Trophoblast cell (in vitro differentiated cells and primary cell): ENCODE measurements around the gene IQSEC1.

Experiments
- DNase-seq, 2 donors: peaks; one replicate each; pipeline ENCODE4 v3.0.0-alpha.2; 2016
- H2AFZ ChIP-seq: 2 replicates; pipeline ENCODE4 v1.6.1; 2013; ENCODE audit warnings: low read length, moderate library complexity, mild to moderate bottlenecking; ENCODE audit not compliant: insufficient read depth, poor library complexity
- H2AK5ac ChIP-seq: 2 replicates; pipeline ENCODE4 v1.6.1; 2013; ENCODE audit warnings: mild to moderate bottlenecking, low read length
- H2BK120ac ChIP-seq: 2 replicates; pipeline ENCODE4 v1.6.1; 2013; ENCODE audit warnings: low read length, mild to moderate bottlenecking, moderate library complexity; ENCODE audit not compliant: insufficient read depth, poor library complexity
- H2BK12ac ChIP-seq: 2 replicates; pipeline ENCODE4 v1.6.1; 2013; ENCODE audit warnings: mild to moderate bottlenecking, low read length, moderate library complexity
- H2BK5ac ChIP-seq: 2 replicates; pipeline ENCODE4 v1.6.1; 2013; ENCODE audit warnings: low read length, low read depth, moderate library complexity, mild to moderate bottlenecking; ENCODE audit not compliant: poor library complexity
- H3K14ac ChIP-seq: 2 replicates; pipeline ENCODE4 v1.6.1; 2013; ENCODE audit warnings: mild to moderate bottlenecking, low read length
- H3K18ac ChIP-seq: 2 replicates; pipeline ENCODE4 v1.6.1; 2013; ENCODE audit warnings: mild to moderate bottlenecking, low read length
- H3K23ac ChIP-seq: 2 replicates; pipeline ENCODE4 v1.6.1; 2013; ENCODE audit warnings: low read length
- H3K27ac ChIP-seq: 2 replicates; pipeline ENCODE4 v1.5.1; 2013; ENCODE audit warnings: low read depth, mild to moderate bottlenecking, inconsistent platforms, low read length, moderate library complexity
- H3K27me3 ChIP-seq: 2 replicates; pipeline ENCODE4 v1.6.1; 2013; ENCODE audit warnings: inconsistent platforms, mild to moderate bottlenecking, low read length, moderate library complexity; ENCODE audit not compliant: insufficient read depth
- H3K36me3 ChIP-seq, 2 experiments: 1 replicate in 1 of 2; 2 replicates in 1 of 2; pipeline ENCODE4 v1.6.1; 2013; ENCODE audit warnings: low read length in 2 of 2, mild to moderate bottlenecking in 2 of 2, moderate library complexity in 1 of 2; ENCODE audit not compliant: insufficient read depth in 2 of 2, control insufficient read depth in 1 of 2
- H3K4ac ChIP-seq: 2 replicates; pipeline ENCODE4 v1.6.1; 2013; ENCODE audit warnings: low read depth, mild to moderate bottlenecking, low read length, moderate library complexity
- H3K4me1 ChIP-seq, 2 experiments: 1 replicate in 1 of 2; 2 replicates in 1 of 2; pipeline ENCODE4 v1.6.1; 2013; ENCODE audit warnings: low read length in 2 of 2, mild to moderate bottlenecking in 2 of 2, moderate library complexity in 1 of 2; ENCODE audit not compliant: insufficient read depth in 2 of 2, control insufficient read depth in 1 of 2
- H3K4me2 ChIP-seq: 2 replicates; pipeline ENCODE4 v1.6.1; 2013; ENCODE audit warnings: inconsistent platforms, mild to moderate bottlenecking, low read length, moderate library complexity
- H3K4me3 ChIP-seq: 2 replicates; pipeline ENCODE4 v1.5.1; 2013; ENCODE audit warnings: mild to moderate bottlenecking, low read depth, low read length, inconsistent platforms
- H3K79me1 ChIP-seq: one replicate; pipeline ENCODE4 v1.6.1; 2013; ENCODE audit warnings: low read length
- H3K79me2 ChIP-seq: 2 replicates; pipeline ENCODE4 v1.6.1; 2013; ENCODE audit warnings: low read length, mild to moderate bottlenecking; ENCODE audit not compliant: control insufficient read depth, insufficient read depth, poor library complexity
- H3K9ac ChIP-seq: 2 replicates; pipeline ENCODE4 v1.6.1; 2013; ENCODE audit warnings: mild to moderate bottlenecking, low read length
- H3K9me3 ChIP-seq: 2 replicates; pipeline ENCODE4 v1.6.1; 2013; ENCODE audit warnings: low read depth, mild to moderate bottlenecking, control low read depth, inconsistent platforms, low read length; ENCODE audit not compliant: insufficient read depth
- H4K12ac ChIP-seq: 2 replicates; pipeline ENCODE4 v1.6.1; 2013; ENCODE audit warnings: low read depth, mild to moderate bottlenecking, low read length, moderate library complexity
- H4K8ac ChIP-seq: 2 replicates; pipeline ENCODE4 v1.6.1; 2013; ENCODE audit warnings: low read depth, mild to moderate bottlenecking, low read length, moderate library complexity
- H4K91ac ChIP-seq: one replicate; pipeline ENCODE4 v1.6.1; 2013; ENCODE audit warnings: low read depth, mild to moderate bottlenecking, low read length, moderate library complexity
- WGBS: extraction: QIAGEN DNeasy Blood & Tissue Kit; methylation state at CpG from one replicate; pipeline ENCODE4 v1.1.7; 2013; ENCODE audit warnings: missing lambda C conversion rate; ENCODE audit not compliant: insufficient read length, insufficient coverage; ENCODE audit errors: extremely low coverage; 5-methylcytosine and 5-hydroxymethylcytosine counted together

Gene IQSEC1

DNA sequence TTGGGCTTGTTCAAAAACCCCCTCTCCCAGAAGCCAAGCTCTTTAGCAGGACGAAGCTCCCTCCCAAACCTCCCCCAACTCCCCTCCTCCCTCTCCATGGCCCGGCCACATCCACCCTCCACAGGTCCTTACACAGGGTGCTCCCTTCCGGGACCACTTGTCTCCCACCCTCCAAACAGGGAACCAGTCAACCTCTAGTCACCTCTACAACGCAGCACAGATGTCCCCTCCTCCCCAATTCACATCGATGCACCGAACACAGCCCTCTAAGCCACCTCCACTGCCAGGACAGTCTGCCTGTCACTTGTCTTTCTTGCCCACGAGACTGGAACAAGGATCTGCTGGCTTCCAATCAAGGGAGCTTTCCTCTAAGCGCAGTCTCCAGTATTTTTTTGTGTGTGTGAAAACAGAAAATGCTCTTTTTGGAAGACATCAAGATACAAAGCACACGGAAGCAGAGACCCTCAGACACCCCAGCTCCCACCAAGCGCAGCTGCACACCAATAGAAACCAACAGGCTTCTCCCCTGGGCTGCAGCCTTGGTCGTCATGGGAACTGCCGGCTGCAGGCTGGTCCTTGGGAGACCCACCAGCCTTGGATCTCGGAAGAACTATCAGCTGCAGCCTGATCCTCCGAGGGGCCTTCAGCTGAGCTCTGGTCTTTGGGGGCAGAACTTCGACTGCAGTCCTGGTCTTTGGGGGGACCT is 26.5 kb downstream of the IQSEC1 start:
- no peak for DNase-seq
- H2BK5ac ChIP-seq, result no peak overlapping the region
- H4K91ac ChIP-seq, result no peak overlapping the region
- H3K18ac ChIP-seq, result no peak overlapping the region
- H4K12ac ChIP-seq, result no peak overlapping the region
- H2AFZ ChIP-seq, result no peak overlapping the region
- H3K79me2 ChIP-seq, result no peaks in the 10 kb centered on the region
- no peak overlapping the region for H3K4me2 ChIP-seq
- no peak overlapping the region for H3K4me3 ChIP-seq
- no CpG with 5 or more reads among the region's 15 CpGs for WGBS
- H3K9ac ChIP-seq, result no peak overlapping the region
- H4K8ac ChIP-seq, result no peak overlapping the region
- H2AK5ac ChIP-seq, result no peak overlapping the region
- no peaks in the 10 kb centered on the region for H3K36me3 ChIP-seq
- H3K9me3 ChIP-seq, result no peaks in the 10 kb centered on the region
- no peak overlapping the region for H3K27ac ChIP-seq
- H3K14ac ChIP-seq, result no peak overlapping the region
- H3K79me1 ChIP-seq, result no peaks in the 10 kb centered on the region
- H3K4me1 ChIP-seq, result peaks cover 8 to 10% of the 10 kb centered on the region in 2 experiments
- no peak overlapping the region for H3K23ac ChIP-seq
- H3K4ac ChIP-seq, result no peak overlapping the region
- H3K27me3 ChIP-seq, result no peaks in the 10 kb centered on the region
- no peak overlapping the region for H2BK12ac ChIP-seq
- H2BK120ac ChIP-seq, result no peak overlapping the region

DNA sequence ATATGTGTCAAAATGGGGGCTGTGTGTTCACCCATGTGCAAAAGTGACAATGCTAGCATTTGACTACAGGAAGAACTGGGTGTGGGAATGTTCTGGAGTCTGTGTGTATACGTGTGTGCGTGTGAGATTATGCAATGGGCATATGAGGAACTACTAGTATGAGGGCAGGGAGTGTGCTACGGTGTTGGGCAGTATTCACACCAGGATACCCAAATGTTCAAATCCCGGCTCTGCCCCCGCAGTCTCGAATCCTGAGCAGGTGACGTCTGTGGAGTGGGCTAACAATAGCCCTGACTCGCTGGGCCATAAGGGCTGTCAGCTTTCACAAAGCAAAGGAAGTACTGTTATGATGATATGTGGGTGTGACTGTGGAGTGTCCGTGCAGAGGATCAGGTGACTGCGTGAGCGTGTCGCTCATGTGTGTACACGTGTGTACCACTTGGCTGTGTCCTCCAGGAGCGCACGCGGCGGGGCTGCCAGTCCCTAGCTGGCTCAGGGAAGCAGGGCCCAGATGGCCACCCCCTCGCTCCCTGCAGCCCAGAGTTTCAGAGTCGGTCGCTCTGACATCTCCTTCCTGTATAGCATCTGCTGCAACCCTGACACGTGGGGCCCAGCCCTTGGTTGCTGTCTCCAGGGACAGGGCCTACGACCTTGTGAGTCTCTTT is 27.2 kb downstream of the IQSEC1 start:
- Histone ChIP-seq H3K79me2 (no peaks in the 10 kb centered on the region), H2AK5ac (no peak overlapping the region), H2BK12ac (no peak overlapping the region), H3K4ac (no peak overlapping the region), H4K8ac (no peak overlapping the region), H2BK120ac (no peak overlapping the region), H3K9ac (no peak overlapping the region), H3K36me3 (no peaks in the 10 kb centered on the region), H2AFZ (no peak overlapping the region), H3K27me3 (no peaks in the 10 kb centered on the region), H2BK5ac (no peak overlapping the region), H3K79me1 (no peaks in the 10 kb centered on the region), H3K4me2 (no peak overlapping the region), H3K9me3 (no peaks in the 10 kb centered on the region), H3K27ac (no peak overlapping the region), H3K23ac (no peak overlapping the region), H3K18ac (no peak overlapping the region), H3K4me3 (no peak overlapping the region), H3K14ac (no peak overlapping the region), H4K91ac (no peak overlapping the region), H4K12ac (no peak overlapping the region), H3K4me1 (peaks cover 10% of the 10 kb centered on the region in 2 experiments)
- DNase-seq, result peak in 1 of 2 donors; percentile 13
- WGBS, result no CpG with 5 or more reads among the region's 22 CpGs

DNA sequence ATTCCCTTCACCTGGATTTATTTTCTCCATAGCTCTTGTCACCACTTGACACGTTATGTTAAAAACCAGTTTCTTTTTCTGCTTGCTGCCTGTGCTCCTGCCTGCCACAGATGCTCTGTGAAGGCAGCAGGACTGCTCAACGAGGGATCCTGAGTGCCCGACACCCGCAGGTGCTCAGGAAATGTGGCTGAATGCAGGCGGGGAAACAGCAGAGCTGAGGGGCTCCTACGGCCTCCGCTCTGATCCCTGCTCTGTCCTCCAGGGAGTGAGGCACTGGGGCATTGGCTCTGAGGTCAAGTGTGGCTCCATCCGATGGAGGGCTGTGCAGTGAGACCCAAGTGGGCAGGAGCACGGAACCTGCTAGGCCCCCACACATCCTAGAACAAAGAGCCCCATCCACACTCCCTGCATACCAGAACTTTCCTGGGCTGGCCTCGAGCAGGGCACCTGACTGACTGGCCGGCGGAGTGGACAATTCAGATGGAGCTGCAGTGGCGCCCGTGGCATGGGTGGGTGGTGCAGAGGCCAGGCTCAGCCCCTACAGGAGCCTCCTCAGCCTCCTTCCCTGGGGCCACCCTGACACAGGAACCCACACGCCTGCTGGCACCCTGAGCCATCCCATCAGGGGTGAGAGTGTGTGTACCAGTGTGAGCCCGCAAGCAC is 27.9 kb downstream of the IQSEC1 start:
- Histone ChIP-seq H2BK120ac (no peak overlapping the region), H3K4me1 (peaks cover 10 to 17% of the 10 kb centered on the region in 2 experiments), H3K14ac (no peak overlapping the region), H3K18ac (no peak overlapping the region), H4K8ac (no peak overlapping the region), H3K36me3 (no peaks in the 10 kb centered on the region), H4K12ac (no peak overlapping the region), H2AFZ (no peak overlapping the region), H3K79me1 (no peaks in the 10 kb centered on the region), H3K4me3 (no peak overlapping the region), H3K9ac (no peak overlapping the region), H3K27ac (no peak overlapping the region), H2BK12ac (no peak overlapping the region), H4K91ac (no peak overlapping the region), H3K23ac (no peak overlapping the region), H3K4ac (no peak overlapping the region), H3K79me2 (no peaks in the 10 kb centered on the region), H3K9me3 (no peaks in the 10 kb centered on the region), H2AK5ac (no peak overlapping the region), H3K27me3 (no peaks in the 10 kb centered on the region), H2BK5ac (no peak overlapping the region), H3K4me2 (no peak overlapping the region)
- DNase-seq, result no peak
- no CpG with 5 or more reads among the region's 16 CpGs for WGBS

DNA sequence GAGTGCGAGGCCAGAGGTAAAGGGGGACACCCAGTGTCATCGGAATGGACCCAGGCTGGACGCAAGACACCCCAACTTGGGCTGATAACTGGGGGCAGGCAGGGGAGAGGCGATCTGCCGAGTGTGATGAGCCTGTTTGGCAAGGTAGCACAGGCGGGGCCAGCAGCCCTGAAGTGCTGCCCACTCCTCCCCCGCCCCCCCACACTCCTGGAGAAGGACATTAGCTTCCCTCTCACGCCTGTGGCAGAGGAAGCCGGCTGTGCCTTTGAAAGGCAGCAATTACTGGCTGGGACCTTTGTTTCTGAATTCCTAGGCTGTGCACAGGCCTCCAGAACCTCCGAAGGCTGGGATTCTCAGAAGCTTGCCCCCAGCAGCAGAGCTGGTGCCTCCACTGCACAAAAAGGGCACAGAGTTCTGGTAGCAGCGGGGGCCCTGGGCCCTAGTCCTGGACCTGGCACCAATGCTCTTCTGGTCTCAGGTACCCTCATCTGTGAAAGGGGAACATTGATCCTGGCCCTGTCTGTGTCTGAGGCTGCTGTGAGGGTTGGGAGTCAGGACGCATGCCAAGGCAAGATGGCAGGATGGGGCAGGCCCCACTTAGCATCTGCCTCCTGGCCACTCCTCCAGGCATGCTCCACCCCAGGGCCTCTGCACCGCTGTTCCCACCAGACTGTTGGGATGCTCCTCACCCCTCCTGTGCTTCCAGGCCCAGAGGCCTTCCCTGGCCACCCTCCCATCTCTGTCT is 28.6 kb downstream of the IQSEC1 start:
- Histone ChIP-seq H4K91ac (no peak overlapping the region), H3K23ac (no peak overlapping the region), H3K14ac (no peak overlapping the region), H3K4ac (no peak overlapping the region), H3K27ac (no peak overlapping the region), H3K4me2 (no peak overlapping the region), H3K36me3 (no peaks in the 10 kb centered on the region), H3K9ac (no peak overlapping the region), H3K79me1 (no peaks in the 10 kb centered on the region), H3K27me3 (no peaks in the 10 kb centered on the region), H3K18ac (no peak overlapping the region), H4K8ac (no peak overlapping the region), H4K12ac (no peak overlapping the region), H2AFZ (no peak overlapping the region), H2BK120ac (no peak overlapping the region), H3K79me2 (no peaks in the 10 kb centered on the region), H2BK12ac (no peak overlapping the region), H3K9me3 (no peaks in the 10 kb centered on the region), H3K4me1 (peaks cover 10 to 18% of the 10 kb centered on the region in 2 experiments), H3K4me3 (no peak overlapping the region), H2AK5ac (no peak overlapping the region), H2BK5ac (no peak overlapping the region)
- DNase-seq, result no peak
- no CpG with 5 or more reads among the region's 13 CpGs for WGBS
